HG03571 (cell line): ENCODE data around the gene CLN3.
"Not testable (repeated sequence)": the region's sequence is repeated elsewhere in the genome, so short reads cannot be mapped to it uniquely, and the experiment has no call there.

Experiments used
- ATAC-seq: cut with Tn5 transposase; IDR thresholded peaks from one replicate; pipeline ENCODE4 v1.9.1; 2021; ENCODE audit not compliant: unreplicated experiment

CLN3 gene

GRCh38 chr16:28491970-28492474 is at the start of gene CLN3:
TSS of gene CLN3 (minus strand) at chr16:28492074. CDS start at chr16:28491759, 315 bp downstream.
- peak; percentile 68 for ATAC-seq

GRCh38 chr16:28540346-28540745 is 48.5 kb upstream of the CLN3 start:
- ATAC-seq = no peak

GRCh38 chr16:28538733-28539596 is 47.1 kb upstream of the CLN3 start, which contains the start of gene NUPR1:
TSS of gene NUPR1 (minus strand) at chr16:28538974. CDS start at chr16:28538907, 67 bp downstream.
- no peak for ATAC-seq

GRCh38 chr16:28537964-28538732 is 46.3 kb upstream of the CLN3 start:
- ATAC-seq = no peak

- ATAC-seq = no peak
Observed at GRCh38 chr16:28537076-28537475, 45.2 kb upstream of the CLN3 start.

GRCh38 chr16:28534542-28535373 is 42.9 kb upstream of the CLN3 start:
- ATAC-seq = no peak

GRCh38 chr16:28532940-28533647 is 41.2 kb upstream of the CLN3 start:
- ATAC-seq = no peak

GRCh38 chr16:28531777-28532744 is 40.2 kb upstream of the CLN3 start:
- no peak for ATAC-seq

- ATAC-seq = no peak
Observed at GRCh38 chr16:28529124-28529523, 37.2 kb upstream of the CLN3 start.

- ATAC-seq = no peak
Observed at GRCh38 chr16:28528463-28528867, 36.6 kb upstream of the CLN3 start.

GRCh38 chr16:28527985-28528384 is 36.1 kb upstream of the CLN3 start:
- no peak for ATAC-seq

- not testable (repeated sequence) for ATAC-seq
Observed at GRCh38 chr16:28527100-28527785, 35.4 kb upstream of the CLN3 start.

GRCh38 chr16:28526201-28527099 is 34.6 kb upstream of the CLN3 start:
- no peak for ATAC-seq

- ATAC-seq = no peak
Observed at GRCh38 chr16:28524681-28525171, 32.9 kb upstream of the CLN3 start.

- no peak for ATAC-seq
Observed at GRCh38 chr16:28522792-28523191, 30.9 kb upstream of the CLN3 start.

GRCh38 chr16:28521436-28521835 is 29.6 kb upstream of the CLN3 start:
- no peak for ATAC-seq

GRCh38 chr16:28520672-28521071 is 28.8 kb upstream of the CLN3 start:
- ATAC-seq = no peak
